K562 (cell line): ENCODE data around the gene ZDHHC5. TPM values are rescaled to one million over a fixed set of nuclear protein-coding genes. Genes with fewer than 3 reads are reported as not detected.

Experiments
- ARNT ChIP-seq, 2 experiments: fragments of 450-650 bp; IDR thresholded peaks; 2 replicates each; pipeline ENCODE4 v1.6.1; 2016; ENCODE audit warnings: mild to moderate bottlenecking in 1 of 2
- DEAF1 ChIP-seq: fragments of 450-650 bp; formaldehyde crosslinking; IDR thresholded peaks from 2 replicates; pipeline ENCODE4 v1.4.0; 2020; ENCODE audit warnings: mild to moderate bottlenecking, moderate library complexity
- EP400 ChIP-seq: fragments of 450-650 bp; IDR thresholded peaks from 2 replicates; pipeline ENCODE4 v1.6.1; 2017; ENCODE audit warnings: antibody characterized with exemption, mild to moderate bottlenecking, moderate library complexity
- NBN ChIP-seq: fragments of 450-650 bp; IDR thresholded peaks from 2 replicates; pipeline ENCODE4 v1.6.1; 2016; ENCODE audit warnings: low read depth, mild to moderate bottlenecking
- NCOA1 ChIP-seq: fragments of 450-650 bp; IDR thresholded peaks from 2 replicates; pipeline ENCODE4 v1.6.1; 2016; ENCODE audit warnings: low read depth
- NFE2 ChIP-seq: IDR thresholded peaks from 2 replicates; pipeline ENCODE4 v1.6.1; 2014; ENCODE audit warnings: antibody characterized with exemption, low read depth
- NR2C1 ChIP-seq, 2 experiments: fragments of 450-650 bp; IDR thresholded peaks; 2 replicates each; pipeline ENCODE4 v1.6.1; 2017; ENCODE audit warnings: mild to moderate bottlenecking in 2 of 2, antibody characterized with exemption in 1 of 2, inconsistent platforms in 1 of 2, missing compliant biosample characterization in 1 of 2, missing genetic modification characterization in 1 of 2
- SMARCA4 ChIP-seq: fragments of 450-650 bp; IDR thresholded peaks from 2 replicates; pipeline ENCODE4 v1.6.1; 2016
- SMC3 ChIP-seq: conservative IDR thresholded peaks from 2 replicates; pipeline ENCODE4 v1.6.1; 2011; ENCODE audit warnings: low read depth, low read length, improper control_type of control experiment; ENCODE audit not compliant: insufficient read depth
- SNRNP70 ChIP-seq: fragments of 200-400 bp; formaldehyde crosslinking; optimal IDR thresholded peaks from 2 replicates; pipeline ENCODE3; 2017; ENCODE audit warnings: low read depth, low read length
- STAT6 ChIP-seq: sonication (generic); formaldehyde crosslinking; IDR thresholded peaks from 2 replicates; pipeline ENCODE4 v1.8.1; 2023; ENCODE audit warnings: mild to moderate bottlenecking, missing genetic modification reagents
- TCF3 ChIP-seq: sonication (generic); formaldehyde crosslinking; IDR thresholded peaks from 2 replicates; pipeline ENCODE4 v1.4.0; 2020; ENCODE audit warnings: mild to moderate bottlenecking, missing genetic modification reagents
- TRIM24 ChIP-seq, 2 experiments: fragments of 450-650 bp; IDR thresholded peaks; 2 replicates each; pipeline ENCODE4 v1.6.1; 2016
- ZNF175 ChIP-seq: fragments of 200-800 bp; sonication (Bioruptor generic); IDR thresholded peaks from 2 replicates; pipeline ENCODE4 v1.6.1; 2016; ENCODE audit warnings: low read depth, mild to moderate bottlenecking, missing genetic modification characterization, missing compliant biosample characterization
- ZNF263 ChIP-seq: sonication (generic); formaldehyde crosslinking; IDR thresholded peaks from 2 replicates; pipeline ENCODE4 v1.8.0; 2022; ENCODE audit warnings: mild to moderate bottlenecking, missing genetic modification reagents, borderline replicate concordance
- ZNF347 ChIP-seq: fragments of 450-650 bp; formaldehyde crosslinking; IDR thresholded peaks from 2 replicates; pipeline ENCODE4 v1.4.0; 2020; ENCODE audit warnings: low read depth, mild to moderate bottlenecking, moderate library complexity
- polyA plus RNA-seq, 8 experiments: library from polyadenylated mRNA; depleted of rRNA in 4 of 8; stranded (reverse) in 5 of 8; unstranded in 3 of 8; fragments of >200 nt; fragmentation: Nextera tagmentation in 2 of 8; fragmentation: Illumina TruSeq in 1 of 8; extraction: Ambion mirVana in 2 of 8; extraction: Trizol in 1 of 8; gene quantifications; 2 replicates each; pipeline versions ENCODE4 v1.2.1 to v1.2.3, GENCODE V29; 2011 to 2014; ENCODE audit warnings: inconsistent platforms in 1 of 8, missing spikeins in 1 of 8
- total RNA-seq, 7 experiments: library from RNA; depleted of rRNA in 6 of 7; stranded (reverse); fragments of >200 nt in 6 of 7; fragmentation: Illumina TruSeq in 2 of 7; extraction: Trizol in 2 of 7; gene quantifications; 2 replicates each; pipeline versions ENCODE4 v1.2.1 to v1.2.3, GENCODE V29; 2011 to 2021; ENCODE audit warnings: low replicate concordance in 1 of 7
- TF ChIP-seq, protein P1 (sequence below), 3 experiments: fragments of 200-800 bp in 1 of 3; fragments of 250-450 bp in 1 of 3; fragments of 450-650 bp in 1 of 3; sonication (Bioruptor Pico) in 1 of 3; sonication (Bioruptor generic) in 1 of 3; formaldehyde crosslinking in 1 of 3; IDR thresholded peaks; 2 replicates each; pipeline versions ENCODE4 v1.6.1 to v1.8.0; 2016 to 2022; ENCODE audit warnings: mild to moderate bottlenecking in 2 of 3, missing genetic modification characterization in 2 of 3, missing compliant biosample characterization in 1 of 3, moderate library complexity in 1 of 3
- TF ChIP-seq, protein P2 (sequence below): fragments of 450-650 bp; formaldehyde crosslinking; IDR thresholded peaks from 2 replicates; pipeline ENCODE4 v1.4.0; 2022; ENCODE audit warnings: missing genetic modification characterization

The ZDHHC5 gene
- total and polyA plus RNA-seq, 9 of the 15 experiments (the other 6 are each of a cell fraction or from before 2014, with no cell fraction given) = 3.8 to 64.2 (median 35.9) TPM

DNA sequence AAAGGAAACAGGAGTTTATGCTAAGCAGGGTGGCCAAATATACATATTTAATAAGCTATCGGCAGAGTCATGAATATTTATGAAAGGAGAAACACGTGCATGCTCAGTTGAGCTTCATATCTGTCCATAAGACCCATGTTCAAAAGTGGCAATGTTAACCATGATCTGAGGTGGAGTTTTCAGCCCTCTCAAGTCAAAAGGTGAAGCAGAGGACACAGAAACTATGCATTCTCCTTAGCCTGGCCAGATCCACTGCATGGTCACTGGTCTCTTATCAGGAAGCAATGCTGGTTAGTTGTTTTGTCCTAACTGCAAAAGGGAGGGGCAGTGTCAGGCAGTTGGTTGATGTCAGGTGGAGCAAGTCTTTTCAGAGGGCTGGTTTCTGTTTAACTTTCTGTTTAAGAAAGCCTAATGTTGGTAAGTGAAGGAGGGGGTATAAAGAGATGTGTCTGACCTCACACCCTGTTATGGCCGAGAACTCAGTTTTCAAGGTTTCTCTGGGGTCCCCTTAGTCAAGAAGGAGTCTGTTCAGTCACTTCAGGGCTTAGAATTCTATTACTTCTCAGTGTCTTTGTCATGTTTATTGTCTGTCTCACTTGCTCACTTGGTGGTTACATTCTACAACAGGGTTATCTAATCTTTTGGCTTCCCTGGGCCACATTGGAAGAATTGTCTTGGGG is 67.8 kb downstream of the ZDHHC5 start (continued):
- TF ChIP-seq ZNF175 (CRISPR knock-in tag) (0 out of 2 replicates have a peak, but pooled peaks have one; percentile 45), TCF3 (CRISPR knock-in tag) (peak; percentile 55), DEAF1 (CRISPR knock-in tag) (no peak), NR2C1 (IDR thresholded peaks at IDR 0.05) (no peak), NR2C1 (tag; IDR thresholded peaks at IDR 0.05) (no peak), SMARCA4 (peak; percentile 50), NCOA1 (0 out of 2 replicates have a peak, but pooled peaks have one; percentile 35), STAT6 (CRISPR knock-in tag) (0 out of 2 replicates have a peak, but pooled peaks have one; percentile 31), TRIM24 (IDR thresholded peaks at IDR 0.05) (0 out of 4 replicates have a peak, but pooled peaks of 1 of the 2 experiments have one; percentile 20), NBN (peak; percentile 47; the same call in 1 of the 2 replicates), ZNF347 (CRISPR knock-in tag) (no peak), SNRNP70 (no peak), EP400 (peak; percentile 50; the same call in 1 of the 2 replicates), ARNT (IDR thresholded peaks at IDR 0.05) (0 out of 4 replicates have a peak, but pooled peaks of 1 of the 2 experiments have one; percentile 38), SMC3 (no peak), ZNF263 (CRISPR knock-in tag) (no peak), NFE2 (0 out of 2 replicates have a peak, but pooled peaks have one; percentile 15)
- TF ChIP-seq, protein P1, sequence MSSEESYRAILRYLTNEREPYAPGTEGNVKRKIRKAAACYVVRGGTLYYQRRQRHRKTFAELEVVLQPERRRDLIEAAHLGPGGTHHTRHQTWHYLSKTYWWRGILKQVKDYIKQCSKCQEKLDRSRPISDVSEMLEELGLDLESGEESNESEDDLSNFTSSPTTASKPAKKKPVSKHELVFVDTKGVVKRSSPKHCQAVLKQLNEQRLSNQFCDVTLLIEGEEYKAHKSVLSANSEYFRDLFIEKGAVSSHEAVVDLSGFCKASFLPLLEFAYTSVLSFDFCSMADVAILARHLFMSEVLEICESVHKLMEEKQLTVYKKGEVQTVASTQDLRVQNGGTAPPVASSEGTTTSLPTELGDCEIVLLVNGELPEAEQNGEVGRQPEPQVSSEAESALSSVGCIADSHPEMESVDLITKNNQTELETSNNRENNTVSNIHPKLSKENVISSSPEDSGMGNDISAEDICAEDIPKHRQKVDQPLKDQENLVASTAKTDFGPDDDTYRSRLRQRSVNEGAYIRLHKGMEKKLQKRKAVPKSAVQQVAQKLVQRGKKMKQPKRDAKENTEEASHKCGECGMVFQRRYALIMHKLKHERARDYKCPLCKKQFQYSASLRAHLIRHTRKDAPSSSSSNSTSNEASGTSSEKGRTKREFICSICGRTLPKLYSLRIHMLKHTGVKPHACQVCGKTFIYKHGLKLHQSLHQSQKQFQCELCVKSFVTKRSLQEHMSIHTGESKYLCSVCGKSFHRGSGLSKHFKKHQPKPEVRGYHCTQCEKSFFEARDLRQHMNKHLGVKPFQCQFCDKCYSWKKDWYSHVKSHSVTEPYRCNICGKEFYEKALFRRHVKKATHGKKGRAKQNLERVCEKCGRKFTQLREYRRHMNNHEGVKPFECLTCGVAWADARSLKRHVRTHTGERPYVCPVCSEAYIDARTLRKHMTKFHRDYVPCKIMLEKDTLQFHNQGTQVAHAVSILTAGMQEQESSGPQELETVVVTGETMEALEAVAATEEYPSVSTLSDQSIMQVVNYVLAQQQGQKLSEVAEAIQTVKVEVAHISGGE (CRISPR knock-in tag; IDR thresholded peaks at IDR 0.05) = peak in 1 of 3 experiments; percentile 68; a peak in 1 of 6 replicates
- TF ChIP-seq, protein P2, sequence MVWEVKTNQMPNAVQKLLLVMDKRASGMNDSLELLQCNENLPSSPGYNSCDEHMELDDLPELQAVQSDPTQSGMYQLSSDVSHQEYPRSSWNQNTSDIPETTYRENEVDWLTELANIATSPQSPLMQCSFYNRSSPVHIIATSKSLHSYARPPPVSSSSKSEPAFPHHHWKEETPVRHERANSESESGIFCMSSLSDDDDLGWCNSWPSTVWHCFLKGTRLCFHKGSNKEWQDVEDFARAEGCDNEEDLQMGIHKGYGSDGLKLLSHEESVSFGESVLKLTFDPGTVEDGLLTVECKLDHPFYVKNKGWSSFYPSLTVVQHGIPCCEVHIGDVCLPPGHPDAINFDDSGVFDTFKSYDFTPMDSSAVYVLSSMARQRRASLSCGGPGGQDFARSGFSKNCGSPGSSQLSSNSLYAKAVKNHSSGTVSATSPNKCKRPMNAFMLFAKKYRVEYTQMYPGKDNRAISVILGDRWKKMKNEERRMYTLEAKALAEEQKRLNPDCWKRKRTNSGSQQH = no peak
